ENCODE data around the gene OSER1.

- no peak for TF ChIP-seq CTCF (IDR thresholded peaks at IDR 0.05; ENCODE audit: poor library complexity, severe bottlenecking)
- no peak for TF ChIP-seq EZH2 (IDR thresholded peaks at IDR 0.05; ENCODE audit: borderline replicate concordance, insufficient read depth, low read length, poor library complexity, severe bottlenecking)
- no peak for TF ChIP-seq MXI1 (conservative IDR thresholded peaks at IDR 0.05; ENCODE audit: poor library complexity, severe bottlenecking)
- TF ChIP-seq EP300 (conservative IDR thresholded peaks at IDR 0.05; ENCODE audit: poor library complexity, severe bottlenecking) = no peak
- TF ChIP-seq REST (IDR thresholded peaks at IDR 0.05; ENCODE audit: borderline replicate concordance) = no peak
- TF ChIP-seq TAF1 (IDR thresholded peaks at IDR 0.05; ENCODE audit: low read depth) = no peak
- no peak for TF ChIP-seq POLR2AphosphoS5 (IDR thresholded peaks at IDR 0.05)
- TF ChIP-seq RAD21 (conservative IDR thresholded peaks at IDR 0.05) = no peak
These were observed 13.2 kb upstream of the OSER1 start for GRCh38 chr20:44223721-44224120.

All from neural cell (in vitro differentiated cells).